ENCODE results near the gene DUSP5. TPM values are rescaled to one million over a fixed set of nuclear protein-coding genes. Genes with fewer than 3 reads are reported as not detected.

Gene DUSP5
- total and polyA plus RNA-seq, 12 donors: 5.3 to 53.7 (median 21.2) TPM

- Histone ChIP-seq H3K4me1 (peaks cover 0 to 48% (median 12%) of the 10 kb centered on the region in 9 donors), H3K36me3 (no peaks in the 10 kb centered on the region), H3K27ac (peak overlapping the region in 1 of 10 donors; percentile 20), H3K9me3 (no peaks in the 10 kb centered on the region), H3K27me3 (peaks cover 0 to 4% (median 0%) of the 10 kb centered on the region in 7 donors), H3K4me3 (no peak overlapping the region)
- intact Hi-C loops (cut with DNase I): loop anchor here in 2 of 10 donors (10.0 kb wide), 2 partner anchors 96 to 424 kb away; partner anchors contain the start of genes BBIP1 (in 1 of the 2) and SHOC2 (in 1 of the 2)
- no peak for TF ChIP-seq CTCF (IDR thresholded peaks at IDR 0.05)
- WGBS, 2 donors: 68 to 78% methylated on average over 4 of the region's 4 CpGs
- DNase-seq (no peak), ATAC-seq (peak in 1 of 8 donors; percentile 37)
Observed at GRCh38 chr10:110490640-110491039, 7.1 kb upstream of the DUSP5 start.

- H3K27me3 ChIP-seq: peaks cover 0 to 4% (median 0%) of the 10 kb centered on the region in 7 donors
- ATAC-seq (no peak), DNase-seq (no peak)
- intact Hi-C loops (cut with DNase I): loop anchor here in 2 of 10 donors (10.0 kb wide), 2 partner anchors 97 to 423 kb away; partner anchors contain the start of genes BBIP1 (in 1 of the 2) and SHOC2 (in 1 of the 2)
- no peaks in the 10 kb centered on the region for H3K9me3 ChIP-seq
- no peak for TF ChIP-seq CTCF (IDR thresholded peaks at IDR 0.05)
- H3K27ac ChIP-seq: no peak overlapping the region
- H3K4me1 ChIP-seq: peaks cover 0 to 55% (median 19%) of the 10 kb centered on the region in 9 donors
- no peaks in the 10 kb centered on the region for H3K36me3 ChIP-seq
- 68 to 77% methylated on average over 2 of the region's 2 CpGs for WGBS, 2 donors
- H3K4me3 ChIP-seq: no peak overlapping the region
Observed at GRCh38 chr10:110491346-110491745, 6.4 kb upstream of the DUSP5 start.

- no peak overlapping the region for H3K27ac ChIP-seq
- WGBS, 2 donors: 68 to 71% methylated on average over 5 of the region's 5 CpGs
Observed at GRCh38 chr10:110492069-110492822, 5.5 kb upstream of the DUSP5 start.

More at GRCh38 chr10:110492069-110492822, 5.5 kb upstream of the DUSP5 start:
- no peaks in the 10 kb centered on the region for H3K9me3 ChIP-seq
- intact Hi-C loops (cut with DNase I): loop anchor here in 2 of 10 donors (10.0 kb wide), 2 partner anchors 97 to 423 kb away; partner anchors contain the start of genes BBIP1 (in 1 of the 2) and SHOC2 (in 1 of the 2)
- no peak overlapping the region for H3K4me3 ChIP-seq
- no peak for TF ChIP-seq CTCF (IDR thresholded peaks at IDR 0.05)
- peaks cover 3 to 53% (median 27%) of the 10 kb centered on the region in 9 donors for H3K4me1 ChIP-seq
- H3K27me3 ChIP-seq: peaks cover 0 to 4% (median 0%) of the 10 kb centered on the region in 7 donors
- DNase-seq (no peak), ATAC-seq (no peak)
- H3K36me3 ChIP-seq: no peaks in the 10 kb centered on the region

Measured in heart right ventricle (tissue), 16 donors.